GM12873 (cell line): ENCODE measurements around the gene IGSF21.

Source experiments
- TF ChIP-seq, protein P1 (sequence below): IDR thresholded peaks from 2 replicates; pipeline ENCODE4 v1.5.1; 2012; ENCODE audit warnings: low read depth, mild to moderate bottlenecking, moderate library complexity, low read length, control low read depth; ENCODE audit not compliant: insufficient read depth; ENCODE audit errors: missing control alignments

Gene IGSF21

DNA sequence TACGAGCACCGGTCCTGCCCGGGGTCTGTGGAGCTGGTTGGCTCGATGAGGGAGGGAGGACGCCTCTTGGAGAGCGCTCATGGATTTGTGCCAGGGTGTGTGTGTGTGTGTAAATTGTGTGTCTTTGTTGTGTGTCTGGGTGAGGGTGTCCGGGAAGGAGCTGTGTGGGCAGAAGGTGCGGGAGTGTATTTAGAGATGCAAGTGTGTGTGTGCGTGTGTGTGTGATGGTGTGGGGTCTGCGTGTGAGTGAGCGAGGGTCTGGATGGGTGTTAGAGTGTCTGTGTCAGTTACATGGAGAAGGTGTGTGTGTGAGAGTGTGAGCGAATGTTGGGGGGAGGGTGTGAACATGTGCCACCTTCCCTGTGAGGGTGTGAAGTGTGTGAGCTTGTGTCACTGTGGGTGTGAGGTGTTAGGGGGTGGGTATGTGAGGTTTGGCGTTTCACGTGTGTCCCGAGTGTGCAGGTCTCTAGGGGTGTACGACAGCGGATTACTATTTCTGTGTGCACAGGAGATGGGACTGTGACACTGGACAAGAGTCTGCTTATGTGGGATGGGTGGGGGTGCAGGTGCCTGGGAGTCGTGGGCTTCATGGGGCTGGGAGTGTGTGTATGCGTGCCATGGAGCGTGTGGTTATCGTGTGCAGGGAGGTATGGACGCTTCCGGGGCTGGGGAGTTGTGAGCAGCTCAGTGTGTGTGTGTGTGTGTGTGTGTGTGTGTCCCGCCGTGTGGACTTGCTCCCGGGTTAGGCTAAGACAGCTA lies 880 bp downstream of the IGSF21 start:
- TF ChIP-seq, protein P1, sequence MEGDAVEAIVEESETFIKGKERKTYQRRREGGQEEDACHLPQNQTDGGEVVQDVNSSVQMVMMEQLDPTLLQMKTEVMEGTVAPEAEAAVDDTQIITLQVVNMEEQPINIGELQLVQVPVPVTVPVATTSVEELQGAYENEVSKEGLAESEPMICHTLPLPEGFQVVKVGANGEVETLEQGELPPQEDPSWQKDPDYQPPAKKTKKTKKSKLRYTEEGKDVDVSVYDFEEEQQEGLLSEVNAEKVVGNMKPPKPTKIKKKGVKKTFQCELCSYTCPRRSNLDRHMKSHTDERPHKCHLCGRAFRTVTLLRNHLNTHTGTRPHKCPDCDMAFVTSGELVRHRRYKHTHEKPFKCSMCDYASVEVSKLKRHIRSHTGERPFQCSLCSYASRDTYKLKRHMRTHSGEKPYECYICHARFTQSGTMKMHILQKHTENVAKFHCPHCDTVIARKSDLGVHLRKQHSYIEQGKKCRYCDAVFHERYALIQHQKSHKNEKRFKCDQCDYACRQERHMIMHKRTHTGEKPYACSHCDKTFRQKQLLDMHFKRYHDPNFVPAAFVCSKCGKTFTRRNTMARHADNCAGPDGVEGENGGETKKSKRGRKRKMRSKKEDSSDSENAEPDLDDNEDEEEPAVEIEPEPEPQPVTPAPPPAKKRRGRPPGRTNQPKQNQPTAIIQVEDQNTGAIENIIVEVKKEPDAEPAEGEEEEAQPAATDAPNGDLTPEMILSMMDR, result no peak

DNA sequence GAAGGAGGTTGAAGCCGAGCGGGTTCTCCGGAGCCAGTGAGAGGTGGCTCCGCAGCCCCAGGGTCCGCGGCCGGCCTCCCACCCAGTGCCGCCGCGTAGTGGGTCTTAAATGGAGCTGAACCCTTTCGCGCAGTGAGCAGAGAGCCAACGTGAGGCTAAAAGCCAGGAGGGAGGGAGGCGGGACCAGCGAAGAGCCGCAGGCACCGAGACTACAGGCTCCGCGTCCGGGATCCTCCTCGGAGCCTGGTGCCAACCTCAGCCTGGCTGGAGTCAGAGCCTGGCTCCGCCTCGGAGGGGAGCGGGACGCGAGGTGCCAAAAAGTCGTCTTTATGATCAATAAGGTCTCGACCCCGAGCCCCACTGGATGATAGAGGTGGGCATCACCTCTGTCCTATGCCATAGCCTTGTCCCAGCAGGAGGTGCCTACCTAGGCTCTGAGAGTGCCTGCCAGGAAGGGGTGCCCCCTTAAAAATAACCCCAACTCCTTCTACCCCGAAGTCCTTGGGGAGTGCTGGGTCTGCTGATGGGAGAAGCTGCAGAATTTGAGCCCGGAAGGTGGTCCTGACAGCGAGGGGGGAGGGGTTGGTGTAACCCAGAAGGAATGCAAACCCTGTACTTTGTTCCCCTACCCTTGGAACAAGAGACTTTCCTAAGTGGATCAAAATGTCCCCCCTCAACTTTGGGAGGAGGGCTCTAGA lies 1.6 kb downstream of the IGSF21 start:
- TF ChIP-seq, protein P1, result no peak

DNA sequence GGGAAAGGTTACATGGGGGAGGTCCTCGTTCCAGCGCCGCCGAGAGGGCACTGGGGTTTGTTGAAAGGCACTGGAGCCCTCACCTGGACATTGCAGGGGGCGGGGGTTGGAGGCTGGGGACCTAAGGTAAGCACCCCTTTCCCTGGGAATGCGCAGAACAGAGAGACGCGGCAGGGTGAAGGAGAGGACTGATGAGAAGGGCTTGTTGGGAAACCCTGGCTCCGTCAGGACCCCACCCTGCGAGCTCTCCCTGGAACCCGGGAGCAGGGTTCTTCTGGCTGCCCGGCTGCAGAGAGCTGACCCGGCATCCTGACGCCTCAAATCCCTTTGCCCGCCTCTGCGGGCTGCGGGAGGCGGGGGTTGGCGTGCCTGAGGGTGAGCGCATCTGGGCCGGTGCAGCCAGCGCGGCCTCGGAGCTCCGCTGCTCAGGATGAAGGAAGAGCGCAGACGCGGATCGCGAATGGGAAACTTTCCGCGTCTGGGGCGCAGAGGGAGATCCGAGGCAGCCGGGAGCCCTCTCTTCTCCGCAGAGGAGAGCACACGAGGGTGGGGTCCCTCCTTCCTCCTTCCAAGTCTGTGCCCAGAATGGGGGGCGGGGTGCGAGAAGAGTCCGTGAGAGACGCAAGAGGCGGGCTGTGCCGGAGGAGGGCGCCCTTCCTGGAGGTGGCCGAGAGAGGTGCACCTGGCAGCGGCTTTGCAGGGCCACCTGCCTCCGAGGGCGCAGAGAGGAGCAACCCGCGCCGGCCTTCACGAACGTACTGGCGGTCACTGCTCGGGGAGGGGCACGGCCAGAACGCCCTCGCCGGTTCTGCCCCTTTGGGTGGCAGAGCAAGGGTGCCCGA lies 2.4 kb downstream of the IGSF21 start:
- TF ChIP-seq, protein P1, result no peak

DNA sequence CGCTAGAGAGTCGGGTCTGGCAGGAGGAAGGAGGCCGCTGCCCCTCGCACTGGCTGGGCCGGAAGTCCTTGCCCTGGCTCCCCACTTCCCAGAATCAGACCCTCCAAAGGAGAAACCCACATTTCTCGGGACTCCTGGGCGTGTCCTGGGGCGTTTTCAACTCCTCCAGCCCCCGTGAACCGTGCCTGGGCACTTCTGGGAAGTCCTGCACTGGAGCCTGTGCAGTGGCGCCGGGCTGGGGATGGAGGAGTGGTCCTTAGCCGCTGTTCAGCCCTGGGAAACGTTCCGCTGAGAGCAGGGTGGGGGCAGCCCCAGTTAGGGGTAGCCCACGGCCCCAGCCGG lies 3.0 kb downstream of the IGSF21 start:
- TF ChIP-seq, protein P1, result no peak

DNA sequence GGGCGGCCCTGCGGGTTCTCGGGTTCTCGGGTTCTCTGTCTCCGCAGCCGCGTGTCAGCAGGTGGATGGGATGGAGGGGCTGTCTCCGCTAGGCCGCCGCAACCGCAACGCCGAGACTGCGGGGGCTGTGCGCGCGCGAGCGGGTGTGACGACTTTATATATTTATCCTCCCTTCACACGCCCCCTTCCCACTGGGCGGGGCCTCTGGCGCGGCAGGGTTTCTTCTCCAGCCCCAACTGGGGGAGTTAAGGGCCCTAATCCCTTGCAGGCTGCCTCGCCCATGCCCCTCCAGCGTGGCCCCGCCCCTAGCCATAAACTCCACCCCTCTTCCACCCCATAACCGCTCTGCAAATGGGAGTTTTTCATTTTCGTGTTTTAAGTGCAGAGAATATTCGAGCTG lies 3.4 kb downstream of the IGSF21 start:
- TF ChIP-seq, protein P1, result no peak

DNA sequence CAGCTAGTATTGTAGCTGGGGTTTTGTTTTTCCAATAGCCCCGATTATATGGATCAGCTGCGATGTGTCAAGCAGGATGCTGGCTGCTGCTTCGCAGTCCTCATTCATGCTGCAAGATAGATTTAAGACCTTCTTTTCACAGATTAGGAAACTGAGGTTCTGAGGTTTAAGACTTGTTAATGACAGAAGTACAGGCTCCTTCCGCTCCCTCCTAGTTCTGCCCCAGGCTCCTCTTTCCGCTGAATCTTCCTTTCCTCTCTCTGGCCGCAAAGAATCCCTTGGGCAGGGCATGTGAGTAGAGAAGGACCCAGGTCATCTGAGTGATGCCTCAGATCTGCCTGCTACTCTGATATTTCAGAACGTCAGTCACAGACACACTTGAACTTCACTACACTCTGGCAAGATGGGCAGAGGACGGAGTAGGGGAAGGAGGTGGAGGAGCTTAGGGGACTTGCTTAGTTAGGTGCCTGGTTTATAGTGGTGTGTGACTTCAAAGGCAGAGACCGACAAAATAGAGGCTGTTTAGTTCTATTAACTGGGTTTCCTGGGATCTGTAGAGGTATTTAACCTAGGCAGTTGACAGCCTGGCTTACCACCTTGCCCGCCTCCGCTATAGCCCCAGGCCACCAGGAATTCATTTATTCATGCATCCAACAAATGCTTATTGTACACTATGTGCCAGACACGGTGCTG lies 4.2 kb downstream of the IGSF21 start:
- TF ChIP-seq, protein P1, result no peak

DNA sequence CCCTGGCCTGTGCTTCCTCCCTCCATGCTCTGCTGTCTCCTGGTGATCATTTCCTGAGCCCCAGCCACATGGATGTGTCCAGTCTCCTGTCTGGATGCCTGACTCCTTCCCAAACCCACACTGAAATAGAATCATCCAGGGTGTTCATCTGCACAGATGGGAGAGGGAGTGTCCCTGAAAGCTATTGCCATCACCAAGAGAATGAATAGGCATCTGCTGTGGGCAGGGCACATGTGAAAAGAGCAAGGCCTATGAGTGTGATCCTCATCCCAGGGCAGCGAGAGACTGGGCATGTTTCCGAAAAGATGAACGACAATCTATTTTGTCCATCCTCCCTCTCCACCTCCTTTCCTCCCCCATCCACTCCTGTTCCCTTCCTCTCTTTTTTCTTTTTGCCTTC lies 5.0 kb downstream of the IGSF21 start:
- TF ChIP-seq, protein P1, result no peak
